ENCODE measurements around the gene PHOX2A.

- TF ChIP-seq POLR2AphosphoS5 (IDR thresholded peaks at IDR 0.05; ENCODE audit: low read depth, low read length) = no peak
- TF ChIP-seq TAF1 (IDR thresholded peaks at IDR 0.05; ENCODE audit: low read depth, low read length) = no peak
Observed at GRCh38 chr11:72224564-72225410, 19.2 kb downstream of the PHOX2A start, which contains the start of gene INPPL1.

Measured in GM12891 (cell line).